CD14-positive monocyte (primary cell): ENCODE results near the gene GAS2L2. TPM values are rescaled to one million over a fixed set of nuclear protein-coding genes. Genes with fewer than 3 reads are reported as not detected.

Experiments used
- DNase-seq, 3 donors: peaks; one replicate each; pipeline ENCODE4 v3.0.0-alpha.2; 2011 to 2022
- H2AFZ ChIP-seq: 2 replicates; pipeline ENCODE4 v1.6.0; 2012; ENCODE audit warnings: mild to moderate bottlenecking, low read depth, low read length, inconsistent platforms; ENCODE audit not compliant: insufficient read depth, poor library complexity, severe bottlenecking
- H3K27ac ChIP-seq, 2 donors: 1 replicate in 1 of 2; 2 replicates in 1 of 2; pipeline ENCODE4 v1.5.1; 2012 to 2013; ENCODE audit warnings: low read length in 2 of 2, control low read depth in 1 of 2, inconsistent platforms in 1 of 2, low read depth in 1 of 2, mild to moderate bottlenecking in 1 of 2
- H3K27me3 ChIP-seq, 2 donors: one replicate each; pipeline versions ENCODE4 v1.6.0 to v1.6.1; 2011 to 2013; ENCODE audit warnings: low read length in 2 of 2; ENCODE audit not compliant: control insufficient read depth in 2 of 2, insufficient read depth in 2 of 2
- H3K36me3 ChIP-seq, 2 donors: replicated peaks in 1 of 2; 1 replicate in 1 of 2; 2 replicates in 1 of 2; pipeline versions ENCODE4 v1.5.1 to v1.6.1; 2012 to 2013; ENCODE audit warnings: low read length in 2 of 2, control low read depth in 1 of 2, inconsistent platforms in 1 of 2, mild to moderate bottlenecking in 1 of 2; ENCODE audit not compliant: insufficient read depth in 2 of 2, control insufficient read depth in 1 of 2
- H3K4me1 ChIP-seq, 2 donors: 1 replicate in 1 of 2; 2 replicates in 1 of 2; pipeline versions ENCODE4 v1.5.1 to v1.6.1; 2012 to 2013; ENCODE audit warnings: low read length in 2 of 2, control low read depth in 1 of 2, inconsistent platforms in 1 of 2, mild to moderate bottlenecking in 1 of 2, moderate library complexity in 1 of 2; ENCODE audit not compliant: insufficient read depth in 2 of 2, control insufficient read depth in 1 of 2
- H3K4me2 ChIP-seq: replicated peaks from 2 replicates; pipeline ENCODE3; 2012; ENCODE audit warnings: low read length, moderate library complexity, mild to moderate bottlenecking; ENCODE audit not compliant: poor library complexity, severe bottlenecking; ENCODE audit errors: extremely low read depth
- H3K4me3 ChIP-seq, 3 experiments: fragments of 200-600 bp in 1 of 3; sonication (generic) in 1 of 3; replicated peaks in 1 of 3; 1 replicate in 2 of 3; 2 replicates in 1 of 3; pipeline ENCODE4 v1.5.1; 2011 to 2013; ENCODE audit warnings: low read length in 3 of 3, mild to moderate bottlenecking in 3 of 3, control low read depth in 2 of 3, low read depth in 2 of 3, inconsistent platforms in 1 of 3, moderate library complexity in 1 of 3
- H3K79me2 ChIP-seq: 2 replicates; pipeline ENCODE4 v1.6.0; 2012; ENCODE audit warnings: mild to moderate bottlenecking, control low read depth, inconsistent platforms, low read length, moderate library complexity; ENCODE audit not compliant: insufficient read depth
- H3K9ac ChIP-seq: 2 replicates; pipeline ENCODE4 v1.6.0; 2017; ENCODE audit warnings: low read length, mild to moderate bottlenecking; ENCODE audit not compliant: insufficient read depth, poor library complexity, severe bottlenecking
- H3K9me3 ChIP-seq, 2 donors: replicated peaks in 1 of 2; 1 replicate in 1 of 2; 2 replicates in 1 of 2; pipeline versions ENCODE4 v1.5.1 to v1.6.1; 2012 to 2013; ENCODE audit warnings: low read length in 2 of 2, control low read depth in 1 of 2; ENCODE audit not compliant: control insufficient read depth in 1 of 2, insufficient read depth in 1 of 2
- H4K20me1 ChIP-seq: 2 replicates; pipeline ENCODE4 v1.6.0; 2012; ENCODE audit warnings: mild to moderate bottlenecking, low read length, control low read depth, moderate library complexity; ENCODE audit not compliant: insufficient read depth
- H3K27ac Mint-ChIP-seq, 7 donors: one replicate each; pipeline ENCODE4 v1.8.0; 2020; ENCODE audit warnings: mild to moderate bottlenecking in 7 of 7, mixed read lengths in 7 of 7, moderate library complexity in 6 of 7, inconsistent platforms in 2 of 7
- H3K27me3 Mint-ChIP-seq, 3 donors: one replicate each; pipeline ENCODE4 v1.8.0; 2021 to 2022; ENCODE audit warnings: low read depth in 3 of 3, mild to moderate bottlenecking in 3 of 3, mixed read lengths in 3 of 3, moderate library complexity in 3 of 3, inconsistent platforms in 1 of 3
- H3K36me3 Mint-ChIP-seq, 2 donors: one replicate each; pipeline ENCODE4 v1.8.0; 2020; ENCODE audit warnings: mixed read lengths in 2 of 2, inconsistent platforms in 1 of 2, mild to moderate bottlenecking in 1 of 2
- H3K4me1 Mint-ChIP-seq: one replicate; pipeline ENCODE4 v1.8.0; 2020; ENCODE audit warnings: mild to moderate bottlenecking, mixed read lengths
- H3K4me3 Mint-ChIP-seq, 2 donors: one replicate each; pipeline ENCODE4 v1.8.0; 2020; ENCODE audit warnings: mild to moderate bottlenecking in 2 of 2, mixed read lengths in 2 of 2, moderate library complexity in 1 of 2
- H3K9me3 Mint-ChIP-seq, 7 donors: one replicate each; pipeline ENCODE4 v1.8.0; 2020 to 2022; ENCODE audit warnings: mixed read lengths in 7 of 7, mild to moderate bottlenecking in 6 of 7, moderate library complexity in 6 of 7, inconsistent platforms in 2 of 7
- CTCF ChIP-seq: fragments of 200-600 bp; IDR thresholded peaks from one replicate; pipeline ENCODE4 v1.8.0; 2022; ENCODE audit warnings: antibody characterized with exemption, mild to moderate bottlenecking
- WGBS: methylation state at CpG from one replicate; pipeline ENCODE4 v1.1.5; 2013; ENCODE audit warnings: missing lambda C conversion rate; ENCODE audit not compliant: insufficient coverage; 5-methylcytosine and 5-hydroxymethylcytosine counted together
- intact Hi-C, 2 donors: fragments of 100-400 bp; cut with micrococcal nuclease; formaldehyde crosslinking; loops; one replicate each; pipeline versions ENCODE4 v1.15.0 to v1.15.1; 2023
- polyA minus RNA-seq: library from RNA; depleted of rRNA, polyadenylated mRNA; stranded (reverse); fragments of >200 nt; gene quantifications from 2 replicates; pipeline ENCODE4 v1.2.3, GENCODE V29; 2012
- polyA plus RNA-seq, 3 donors: library from polyadenylated mRNA; depleted of rRNA in 1 of 3; unstranded in 2 of 3; stranded (reverse) in 1 of 3; fragments of 300-500 nt in 2 of 3; fragments of >200 nt in 1 of 3; fragmentation: Illumina TruSeq in 2 of 3; gene quantifications; 1 replicate in 2 of 3; 2 replicates in 1 of 3; pipeline ENCODE4 v1.2.3, GENCODE V29; 2012 to 2021
- total RNA-seq, 12 experiments: library from RNA in 1 of 12; stranded (reverse) in 1 of 12; fragments of 120-200 nt in 1 of 12; gene quantifications; one replicate each; pipeline ENCODE4 v1.2.4 and lab custom pipeline; 2013 to 2026; ENCODE audit warnings: mixed read lengths in 6 of 12, inconsistent platforms in 1 of 12

GAS2L2 gene
- total RNA-seq (2013), result not detected
- polyA plus RNA-seq (not detected), polyA minus RNA-seq (not detected in 2 replicates), total RNA-seq (lab: John Stamatoyannopoulos, UW) (0 to 0.75 (median 0.03) reads per million in 11 experiments)

- Histone ChIP-seq H3K4me1 (no peaks in the 10 kb centered on the region), H3K36me3 (no peaks in the 10 kb centered on the region), H3K4me2 (no peak within 1 kb of the TSS), H2AFZ (no peak within 1 kb of the TSS), H3K9ac (no peak within 1 kb of the TSS), H3K27ac (no peak within 1 kb of the TSS), H3K79me2 (no peaks in the 10 kb centered on the region), H4K20me1 (no peaks in the 10 kb centered on the region), H3K27me3 (peaks cover 7 to 35% of the 10 kb centered on the region in 2 donors), H3K9me3 (peaks cover 0 to 9% of the 10 kb centered on the region in 2 donors), H3K4me3 (no peak within 1 kb of the TSS)
- WGBS, result 42% methylated on average over 5 of the region's 9 CpGs
- peaks cover 15% of the 10 kb centered on the region for H3K4me1 Mint-ChIP-seq
- no peak for DNase-seq
- H3K36me3 Mint-ChIP-seq, result peaks cover 0 to 2% of the 10 kb centered on the region in 2 donors
- H3K4me3 Mint-ChIP-seq, result peak within 1 kb of the TSS in 1 of 2 donors; percentile 53
- H3K27me3 Mint-ChIP-seq, result peaks cover 40 to 60% (median 43%) of the 10 kb centered on the region in 3 donors
- no peak for TF ChIP-seq CTCF
- peak within 1 kb of the TSS in 1 of 7 donors; percentile 60 for H3K27ac Mint-ChIP-seq
- intact Hi-C loops, result no loop called here
- H3K9me3 Mint-ChIP-seq, result peaks cover 0 to 9% (median 2%) of the 10 kb centered on the region in 7 donors
These were observed at the start of gene GAS2L2 for GRCh38 chr17:35752945-35753764. GAS2L2 (minus strand) TSS chr17:35753239; CDS start chr17:35752850, 389 bp downstream.

GRCh38 chr17:35801583-35802224 is 48.7 kb upstream of the GAS2L2 start:
- Histone ChIP-seq H3K4me3 (no peak overlapping the region), H3K27ac (no peak overlapping the region), H3K79me2 (no peaks in the 10 kb centered on the region), H3K4me2 (no peak overlapping the region), H3K36me3 (no peaks in the 10 kb centered on the region), H4K20me1 (no peaks in the 10 kb centered on the region), H3K27me3 (peaks cover 8 to 12% of the 10 kb centered on the region in 2 donors), H3K4me1 (peaks cover 7 to 8% of the 10 kb centered on the region in 2 donors), H2AFZ (peak overlapping the region; percentile 51), H3K9me3 (no peaks in the 10 kb centered on the region), H3K9ac (no peak overlapping the region)
- Mint-ChIP-seq H3K27ac (peak overlapping the region in 1 of 7 donors; percentile 1), H3K4me1 (peaks cover 11% of the 10 kb centered on the region), H3K9me3 (peaks cover 0 to 2% (median 0%) of the 10 kb centered on the region in 7 donors), H3K4me3 (peak overlapping the region in 1 of 2 donors; percentile 9), H3K36me3 (no peaks in the 10 kb centered on the region), H3K27me3 (peaks cover 18 to 22% (median 22%) of the 10 kb centered on the region in 3 donors)
- TF ChIP-seq CTCF, result no peak
- 0% methylated on average over 1 of the region's 9 CpGs for WGBS
- intact Hi-C loops, result loop anchor here in 1 of 2 donors (10.0 kb wide), 1 partner anchor 257 kb away; no protein-coding TSS in a partner anchor
- peak in 1 of 3 donors; percentile 11 for DNase-seq
